Body of pancreas (tissue), 4 donors: ENCODE measurements around the gene ST3GAL3.

ENCODE experiments used
- POLR2A ChIP-seq, 3 donors: fragments of 450-650 bp; IDR thresholded peaks; one replicate each; pipeline ENCODE4 v1.6.1; 2016; ENCODE audit warnings: antibody characterized with exemption in 3 of 3, mild to moderate bottlenecking in 2 of 3
- TF ChIP-seq, protein P1 (sequence below), 7 experiments: fragments of 450-650 bp in 4 of 7; fragments of 200-600 bp in 3 of 7; sonication (generic) in 3 of 7; IDR thresholded peaks; one replicate each; pipeline ENCODE4 v1.5.1; 2016 to 2019; ENCODE audit warnings: antibody characterized with exemption in 7 of 7

DNA sequence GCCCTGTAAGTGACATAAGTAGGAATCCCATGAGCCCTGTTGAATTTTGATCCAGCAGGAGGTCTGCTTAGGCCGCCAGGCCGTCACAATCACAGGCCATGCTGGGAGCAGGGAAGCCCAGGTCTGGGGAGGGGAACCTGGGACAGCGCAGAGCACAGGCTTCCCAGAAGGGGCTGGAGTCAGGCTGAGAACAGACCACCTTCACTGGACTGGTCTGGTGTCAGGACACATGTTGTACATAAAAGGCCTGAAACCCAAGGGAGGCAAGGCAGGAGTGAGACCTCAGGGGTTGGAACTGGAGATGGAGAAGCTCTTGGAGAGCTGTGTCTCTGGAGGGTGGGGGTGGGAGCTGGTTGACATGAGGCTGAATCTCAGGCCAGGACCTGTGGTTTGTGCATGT is 163.0 kb downstream of the ST3GAL3 start:
- TF ChIP-seq, protein P1, sequence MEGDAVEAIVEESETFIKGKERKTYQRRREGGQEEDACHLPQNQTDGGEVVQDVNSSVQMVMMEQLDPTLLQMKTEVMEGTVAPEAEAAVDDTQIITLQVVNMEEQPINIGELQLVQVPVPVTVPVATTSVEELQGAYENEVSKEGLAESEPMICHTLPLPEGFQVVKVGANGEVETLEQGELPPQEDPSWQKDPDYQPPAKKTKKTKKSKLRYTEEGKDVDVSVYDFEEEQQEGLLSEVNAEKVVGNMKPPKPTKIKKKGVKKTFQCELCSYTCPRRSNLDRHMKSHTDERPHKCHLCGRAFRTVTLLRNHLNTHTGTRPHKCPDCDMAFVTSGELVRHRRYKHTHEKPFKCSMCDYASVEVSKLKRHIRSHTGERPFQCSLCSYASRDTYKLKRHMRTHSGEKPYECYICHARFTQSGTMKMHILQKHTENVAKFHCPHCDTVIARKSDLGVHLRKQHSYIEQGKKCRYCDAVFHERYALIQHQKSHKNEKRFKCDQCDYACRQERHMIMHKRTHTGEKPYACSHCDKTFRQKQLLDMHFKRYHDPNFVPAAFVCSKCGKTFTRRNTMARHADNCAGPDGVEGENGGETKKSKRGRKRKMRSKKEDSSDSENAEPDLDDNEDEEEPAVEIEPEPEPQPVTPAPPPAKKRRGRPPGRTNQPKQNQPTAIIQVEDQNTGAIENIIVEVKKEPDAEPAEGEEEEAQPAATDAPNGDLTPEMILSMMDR (IDR thresholded peaks at IDR 0.05) = no peak
- no peak for TF ChIP-seq POLR2A (IDR thresholded peaks at IDR 0.05)
